Measurements from ENCODE around the gene ATOH1. TPM values are rescaled to one million over a fixed set of nuclear protein-coding genes. Genes with fewer than 3 reads are reported as not detected.

The ATOH1 gene
- total and polyA plus RNA-seq, 4 experiments from 2014 or later, result not detected

DNA sequence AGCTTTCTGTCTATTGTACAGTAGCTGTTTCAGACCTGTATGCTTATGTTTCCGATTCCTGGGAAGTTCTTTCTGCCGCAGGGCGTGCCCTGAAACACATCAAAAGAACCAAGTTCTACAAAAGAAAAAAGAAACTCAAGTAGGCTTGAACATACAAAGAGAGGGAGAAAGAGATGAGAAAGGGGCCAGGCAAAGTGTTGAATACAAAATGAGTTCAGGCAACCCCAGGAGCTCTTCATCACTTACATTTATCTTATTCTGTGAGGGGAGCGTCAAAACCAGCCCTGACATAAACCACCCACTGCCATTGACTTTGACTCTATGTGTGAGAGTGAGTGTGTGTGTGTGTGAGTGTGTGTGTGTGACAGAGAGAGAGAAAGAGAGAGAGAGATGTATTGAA lies 26.5 kb upstream of the ATOH1 start:
- intact Hi-C loops (cut with micrococcal nuclease), result no loop called here
- no peaks in the 10 kb centered on the region for H3K27me3 ChIP-seq (ENCODE audit: insufficient read depth, low read length)
- Mint-ChIP-seq H3K4me3 (no peak overlapping the region), H3K27me3 (no peaks in the 10 kb centered on the region), H3K27ac (no peak overlapping the region), H3K9me3 (peaks cover 0 to 2% (median 0%) of the 10 kb centered on the region in 8 donors), H3K4me1 (no peaks in the 10 kb centered on the region), H3K36me3 (no peaks in the 10 kb centered on the region)
- no peaks in the 10 kb centered on the region for H3K9me3 ChIP-seq (ENCODE audit: control insufficient read depth in 1 of 2, low read length in 2 of 2)
- H3K4me3 ChIP-seq (ENCODE audit: low read length in 2 of 2), result no peak overlapping the region
- no peak overlapping the region for H3K27ac ChIP-seq (ENCODE audit: low read depth, low read length)
- POLR2A ChIA-PET (ENCODE audit: partially characterized antibody), result no interaction called here
- CTCF ChIA-PET (ENCODE audit: partially characterized antibody), result interaction anchor here (1.4 kb wide), 1 partner anchor 11 kb away, joined by 3 read pairs; no protein-coding TSS in a partner anchor
- no peak for DNase-seq
- H3K4me1 ChIP-seq (ENCODE audit: insufficient read depth, low read length), result no peaks in the 10 kb centered on the region
- no peaks in the 10 kb centered on the region for H3K36me3 ChIP-seq (ENCODE audit: insufficient read depth, low read length)

- no peak overlapping the region for H3K4me3 Mint-ChIP-seq
- no peak for DNase-seq
- no peaks in the 10 kb centered on the region for H3K27me3 ChIP-seq (ENCODE audit: insufficient read depth, low read length)
- H3K27ac ChIP-seq (ENCODE audit: low read depth, low read length), result no peak overlapping the region
- H3K9me3 ChIP-seq (ENCODE audit: control insufficient read depth in 1 of 2, low read length in 2 of 2), result no peaks in the 10 kb centered on the region
- CTCF ChIA-PET (ENCODE audit: partially characterized antibody), result no interaction called here
- H3K4me3 ChIP-seq (ENCODE audit: low read length in 2 of 2), result no peak overlapping the region
- no peaks in the 10 kb centered on the region for H3K36me3 Mint-ChIP-seq
- peaks cover 0 to 6% (median 0%) of the 10 kb centered on the region in 8 donors for H3K9me3 Mint-ChIP-seq
- no peaks in the 10 kb centered on the region for H3K4me1 Mint-ChIP-seq
- intact Hi-C loops (cut with micrococcal nuclease), result no loop called here
- no peaks in the 10 kb centered on the region for H3K4me1 ChIP-seq (ENCODE audit: insufficient read depth, low read length)
- H3K27me3 Mint-ChIP-seq, result no peaks in the 10 kb centered on the region
- H3K27ac Mint-ChIP-seq, result no peak overlapping the region
- POLR2A ChIA-PET (ENCODE audit: partially characterized antibody), result no interaction called here
- no peaks in the 10 kb centered on the region for H3K36me3 ChIP-seq (ENCODE audit: insufficient read depth, low read length)
These were observed 18.8 kb upstream of the ATOH1 start for GRCh38 chr4:93809773-93810172.

GRCh38 chr4:93810340-93810992 lies 18.1 kb upstream of the ATOH1 start:
- intact Hi-C loops (cut with micrococcal nuclease), result no loop called here
- H3K27ac Mint-ChIP-seq, result no peak overlapping the region
- CTCF ChIA-PET (ENCODE audit: partially characterized antibody), result no interaction called here

GRCh38 chr4:93813092-93813491 lies 15.5 kb upstream of the ATOH1 start:
- no peaks in the 10 kb centered on the region for H3K36me3 Mint-ChIP-seq
- ChIA-PET POLR2A (ENCODE audit: partially characterized antibody) (no interaction called here), CTCF (ENCODE audit: partially characterized antibody) (no interaction called here)
- H3K4me3 Mint-ChIP-seq, result no peak overlapping the region
- intact Hi-C loops (cut with micrococcal nuclease), result no loop called here
- H3K27ac Mint-ChIP-seq, result no peak overlapping the region
- Histone ChIP-seq H3K36me3 (ENCODE audit: insufficient read depth, low read length) (no peaks in the 10 kb centered on the region), H3K9me3 (ENCODE audit: control insufficient read depth in 1 of 2, low read length in 2 of 2) (no peaks in the 10 kb centered on the region), H3K27me3 (ENCODE audit: insufficient read depth, low read length) (no peaks in the 10 kb centered on the region), H3K4me1 (ENCODE audit: insufficient read depth, low read length) (no peaks in the 10 kb centered on the region), H3K4me3 (ENCODE audit: low read length in 2 of 2) (no peak overlapping the region), H3K27ac (ENCODE audit: low read depth, low read length) (no peak overlapping the region)
- no peaks in the 10 kb centered on the region for H3K27me3 Mint-ChIP-seq
- H3K9me3 Mint-ChIP-seq, result peaks cover 0 to 6% (median 2%) of the 10 kb centered on the region in 8 donors
- no peak for DNase-seq
- no peaks in the 10 kb centered on the region for H3K4me1 Mint-ChIP-seq

More at GRCh38 chr4:93810340-93810992, 18.1 kb upstream of the ATOH1 start:
- Histone ChIP-seq H3K27me3 (ENCODE audit: insufficient read depth, low read length) (no peaks in the 10 kb centered on the region), H3K27ac (ENCODE audit: low read depth, low read length) (no peak overlapping the region), H3K36me3 (ENCODE audit: insufficient read depth, low read length) (no peaks in the 10 kb centered on the region), H3K4me3 (ENCODE audit: low read length in 2 of 2) (no peak overlapping the region), H3K9me3 (ENCODE audit: control insufficient read depth in 1 of 2, low read length in 2 of 2) (no peaks in the 10 kb centered on the region), H3K4me1 (ENCODE audit: insufficient read depth, low read length) (no peaks in the 10 kb centered on the region)
- H3K4me1 Mint-ChIP-seq, result no peaks in the 10 kb centered on the region
- H3K27me3 Mint-ChIP-seq, result no peaks in the 10 kb centered on the region
- H3K4me3 Mint-ChIP-seq, result no peak overlapping the region
- H3K36me3 Mint-ChIP-seq, result no peaks in the 10 kb centered on the region
- no peak for DNase-seq
- POLR2A ChIA-PET (ENCODE audit: partially characterized antibody), result no interaction called here
- peaks cover 0 to 6% (median 0%) of the 10 kb centered on the region in 8 donors for H3K9me3 Mint-ChIP-seq

DNA sequence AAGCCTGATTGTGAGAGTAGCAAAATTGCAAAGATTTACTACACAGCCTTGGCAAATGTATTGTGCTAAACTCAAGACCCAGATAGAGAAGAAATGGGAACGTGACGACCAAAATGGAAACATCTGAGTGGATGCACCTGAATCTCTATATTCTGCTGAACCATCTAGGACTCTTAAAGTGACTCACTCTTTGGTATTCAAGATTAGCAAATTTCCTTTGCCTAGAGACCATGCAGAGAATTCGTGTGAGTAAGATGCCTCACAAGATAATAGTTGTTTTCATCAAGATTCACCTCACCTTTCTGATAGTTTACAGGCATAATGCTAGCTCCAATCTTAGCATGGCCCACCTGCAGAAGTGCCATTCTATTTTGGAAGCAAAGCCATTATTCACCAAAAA lies 14.4 kb upstream of the ATOH1 start:
- peaks cover 0 to 2% of the 10 kb centered on the region in 2 donors for H3K27me3 Mint-ChIP-seq
- H3K4me1 Mint-ChIP-seq, result no peaks in the 10 kb centered on the region
- ChIA-PET CTCF (ENCODE audit: partially characterized antibody) (no interaction called here), POLR2A (ENCODE audit: partially characterized antibody) (no interaction called here)
- no peak overlapping the region for H3K27ac ChIP-seq (ENCODE audit: low read depth, low read length)
- no peak overlapping the region for H3K27ac Mint-ChIP-seq
- H3K27me3 ChIP-seq (ENCODE audit: insufficient read depth, low read length), result no peaks in the 10 kb centered on the region
- no peak overlapping the region for H3K4me3 ChIP-seq (ENCODE audit: low read length in 2 of 2)
- H3K4me1 ChIP-seq (ENCODE audit: insufficient read depth, low read length), result no peaks in the 10 kb centered on the region
- intact Hi-C loops (cut with micrococcal nuclease), result no loop called here
- H3K36me3 ChIP-seq (ENCODE audit: insufficient read depth, low read length), result no peaks in the 10 kb centered on the region
- peaks cover 0 to 4% (median 2%) of the 10 kb centered on the region in 8 donors for H3K9me3 Mint-ChIP-seq
- no peaks in the 10 kb centered on the region for H3K9me3 ChIP-seq (ENCODE audit: control insufficient read depth in 1 of 2, low read length in 2 of 2)
- H3K36me3 Mint-ChIP-seq, result no peaks in the 10 kb centered on the region
- DNase-seq, result no peak
- no peak overlapping the region for H3K4me3 Mint-ChIP-seq

GRCh38 chr4:93814722-93815121 lies 13.8 kb upstream of the ATOH1 start:
- Mint-ChIP-seq H3K36me3 (no peaks in the 10 kb centered on the region), H3K4me1 (no peaks in the 10 kb centered on the region), H3K27me3 (peaks cover 0 to 2% of the 10 kb centered on the region in 2 donors), H3K4me3 (no peak overlapping the region), H3K9me3 (peaks cover 0 to 4% (median 2%) of the 10 kb centered on the region in 8 donors), H3K27ac (no peak overlapping the region)
- POLR2A ChIA-PET (ENCODE audit: partially characterized antibody), result no interaction called here
- H3K4me1 ChIP-seq (ENCODE audit: insufficient read depth, low read length), result no peaks in the 10 kb centered on the region
- CTCF ChIA-PET (ENCODE audit: partially characterized antibody), result no interaction called here
- H3K36me3 ChIP-seq (ENCODE audit: insufficient read depth, low read length), result no peaks in the 10 kb centered on the region
- intact Hi-C loops (cut with micrococcal nuclease), result no loop called here
- H3K4me3 ChIP-seq (ENCODE audit: low read length in 2 of 2), result no peak overlapping the region
- no peaks in the 10 kb centered on the region for H3K9me3 ChIP-seq (ENCODE audit: control insufficient read depth in 1 of 2, low read length in 2 of 2)
- DNase-seq, result no peak
- H3K27ac ChIP-seq (ENCODE audit: low read depth, low read length), result no peak overlapping the region
- H3K27me3 ChIP-seq (ENCODE audit: insufficient read depth, low read length), result no peaks in the 10 kb centered on the region

DNA sequence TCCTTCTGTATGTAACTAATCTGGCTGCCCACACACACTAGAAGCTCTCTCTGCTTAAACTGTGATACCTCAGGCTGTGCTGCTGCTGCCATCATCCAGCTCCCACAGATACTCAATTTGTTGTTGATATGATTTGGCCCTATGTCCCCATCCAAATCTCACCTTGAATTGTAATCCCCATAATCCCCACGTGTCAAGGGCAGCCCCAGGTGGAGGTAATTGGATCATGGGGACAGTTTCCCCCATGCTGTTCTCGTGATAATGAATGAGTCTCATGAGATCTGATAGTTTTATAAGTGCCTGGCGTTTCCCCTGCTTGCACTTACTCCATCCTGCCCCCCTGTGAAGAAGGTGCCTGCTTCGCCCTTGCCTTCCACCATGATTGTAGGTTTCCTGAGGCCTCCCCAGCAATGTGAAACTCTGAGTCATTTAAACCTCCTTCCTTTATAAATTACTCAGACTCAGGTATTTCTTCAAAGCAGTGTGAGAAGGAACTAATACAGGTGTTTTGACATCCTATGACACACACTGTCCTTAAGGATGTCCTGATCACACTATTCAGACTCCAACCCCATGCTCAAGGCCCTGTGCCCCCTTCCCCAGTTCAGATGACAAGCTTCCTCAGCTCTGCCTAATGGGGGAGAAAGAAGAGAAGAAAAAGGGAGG lies 2.9 kb upstream of the ATOH1 start:
- Histone ChIP-seq H3K4me3 (ENCODE audit: low read length in 2 of 2) (no peak overlapping the region), H3K27ac (ENCODE audit: low read depth, low read length) (no peak overlapping the region), H3K9me3 (ENCODE audit: control insufficient read depth in 1 of 2, low read length in 2 of 2) (no peaks in the 10 kb centered on the region), H3K4me1 (ENCODE audit: insufficient read depth, low read length) (no peaks in the 10 kb centered on the region), H3K36me3 (ENCODE audit: insufficient read depth, low read length) (no peaks in the 10 kb centered on the region), H3K27me3 (ENCODE audit: insufficient read depth, low read length) (peaks cover 4% of the 10 kb centered on the region)
- Mint-ChIP-seq H3K9me3 (peaks cover 0 to 21% (median 9%) of the 10 kb centered on the region in 8 donors), H3K4me1 (peaks cover 7 to 19% (median 12%) of the 10 kb centered on the region in 4 donors), H3K36me3 (peaks cover 1 to 12% of the 10 kb centered on the region in 2 donors), H3K4me3 (no peak overlapping the region), H3K27ac (no peak overlapping the region), H3K27me3 (peaks cover 31 to 33% of the 10 kb centered on the region in 2 donors)
- intact Hi-C loops (cut with micrococcal nuclease), result no loop called here
- ChIA-PET POLR2A (ENCODE audit: partially characterized antibody) (no interaction called here), CTCF (ENCODE audit: partially characterized antibody) (no interaction called here)
- DNase-seq, result no peak

All from CD4-positive, alpha-beta memory T cell (primary cell).